SU-DHL-6 (cell line): ENCODE measurements around the gene GRID1.

ENCODE experiments used
- EZH2phosphoT487 ChIP-seq: fragments of 200-600 bp; sonication (generic), shearing (Covaris generic); conservative IDR thresholded peaks from 2 replicates; pipeline ENCODE4 v1.6.1; 2018; ENCODE audit warnings: mild to moderate bottlenecking, antibody characterized with exemption, low read length, moderate library complexity, mixed read lengths
- TF ChIP-seq, protein P1 (sequence below): fragments of 200-600 bp; sonication (generic); IDR thresholded peaks from one replicate; pipeline ENCODE4 v1.5.1; 2017; ENCODE audit warnings: antibody characterized with exemption, mild to moderate bottlenecking, low read length, moderate library complexity; ENCODE audit not compliant: insufficient read depth, poor library complexity, severe bottlenecking

DNA sequence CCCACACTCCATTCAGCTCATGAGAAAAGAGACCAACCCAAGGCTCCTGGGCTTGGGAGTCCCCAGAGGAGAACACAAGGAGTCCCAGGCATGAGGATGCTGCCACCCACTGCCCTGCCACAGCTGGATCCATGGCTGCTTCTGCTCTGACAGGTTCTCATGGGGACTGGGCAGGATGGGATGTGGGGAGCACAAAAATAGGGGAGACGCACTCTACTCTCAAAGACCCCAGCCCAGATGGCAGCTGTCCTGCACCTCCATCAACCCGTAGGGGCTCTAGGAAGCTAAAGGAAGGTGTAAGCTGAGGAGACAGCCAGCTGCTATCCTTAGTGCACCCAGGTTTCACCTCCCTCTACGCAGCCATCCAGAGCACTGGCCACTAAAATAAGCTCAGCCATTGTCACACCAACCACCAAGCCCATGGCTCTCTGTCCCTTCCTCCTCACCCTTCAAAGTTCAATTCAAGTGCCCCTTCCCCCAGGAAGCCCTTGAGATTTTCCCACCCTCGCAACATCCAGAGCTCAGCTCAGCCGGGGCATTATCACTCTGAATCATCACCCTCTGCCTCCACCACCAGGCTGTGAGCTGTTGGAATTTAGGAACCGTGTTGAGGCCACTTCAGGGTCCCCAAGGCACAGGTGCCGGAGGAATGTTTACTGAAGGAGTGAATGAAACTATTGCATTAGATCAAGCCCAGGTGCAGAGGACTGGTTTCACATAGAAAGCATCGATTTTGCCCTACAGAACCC lies 142.1 kb downstream of the GRID1 start:
- TF ChIP-seq, protein P1, sequence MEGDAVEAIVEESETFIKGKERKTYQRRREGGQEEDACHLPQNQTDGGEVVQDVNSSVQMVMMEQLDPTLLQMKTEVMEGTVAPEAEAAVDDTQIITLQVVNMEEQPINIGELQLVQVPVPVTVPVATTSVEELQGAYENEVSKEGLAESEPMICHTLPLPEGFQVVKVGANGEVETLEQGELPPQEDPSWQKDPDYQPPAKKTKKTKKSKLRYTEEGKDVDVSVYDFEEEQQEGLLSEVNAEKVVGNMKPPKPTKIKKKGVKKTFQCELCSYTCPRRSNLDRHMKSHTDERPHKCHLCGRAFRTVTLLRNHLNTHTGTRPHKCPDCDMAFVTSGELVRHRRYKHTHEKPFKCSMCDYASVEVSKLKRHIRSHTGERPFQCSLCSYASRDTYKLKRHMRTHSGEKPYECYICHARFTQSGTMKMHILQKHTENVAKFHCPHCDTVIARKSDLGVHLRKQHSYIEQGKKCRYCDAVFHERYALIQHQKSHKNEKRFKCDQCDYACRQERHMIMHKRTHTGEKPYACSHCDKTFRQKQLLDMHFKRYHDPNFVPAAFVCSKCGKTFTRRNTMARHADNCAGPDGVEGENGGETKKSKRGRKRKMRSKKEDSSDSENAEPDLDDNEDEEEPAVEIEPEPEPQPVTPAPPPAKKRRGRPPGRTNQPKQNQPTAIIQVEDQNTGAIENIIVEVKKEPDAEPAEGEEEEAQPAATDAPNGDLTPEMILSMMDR: no peak
- TF ChIP-seq EZH2phosphoT487: no peak
